HepG2 (cell line): ENCODE results near the gene SPNS2. TPM values are rescaled to one million over a fixed set of nuclear protein-coding genes. Genes with fewer than 3 reads are reported as not detected.
A peak's percentile ranks its signal among the peaks of the same experiment; 100 is the strongest.

Experiments
- CEBPZ ChIP-seq: IDR thresholded peaks from 2 replicates; pipeline ENCODE4 v1.6.1; 2012; ENCODE audit warnings: low read length, improper control_type of control experiment
- CREB3 ChIP-seq: sonication (generic); formaldehyde crosslinking; IDR thresholded peaks from 2 replicates; pipeline ENCODE4 v1.5.0; 2020; ENCODE audit warnings: missing genetic modification reagents
- E2F5 ChIP-seq: sonication (generic); formaldehyde crosslinking; conservative IDR thresholded peaks from 2 replicates; pipeline ENCODE4 v1.4.0; 2020; ENCODE audit warnings: missing genetic modification reagents
- NFATC3 ChIP-seq: sonication (generic); formaldehyde crosslinking; IDR thresholded peaks from 2 replicates; pipeline ENCODE4 v1.5.1; 2020; ENCODE audit warnings: mild to moderate bottlenecking, missing genetic modification reagents
- NFRKB ChIP-seq: fragments of 450-650 bp; IDR thresholded peaks from 2 replicates; pipeline ENCODE4 v1.6.1; 2017
- ZNF280D ChIP-seq: sonication (generic); formaldehyde crosslinking; IDR thresholded peaks from 2 replicates; pipeline ENCODE4 v1.5.1; 2020; ENCODE audit warnings: mild to moderate bottlenecking, missing genetic modification reagents
- ZNF296 ChIP-seq: sonication (generic); formaldehyde crosslinking; conservative IDR thresholded peaks from 2 replicates; pipeline ENCODE4 v1.5.0; 2020; ENCODE audit warnings: mild to moderate bottlenecking, missing genetic modification reagents
- ZNF331 ChIP-seq: sonication (generic); formaldehyde crosslinking; IDR thresholded peaks from 2 replicates; pipeline ENCODE4 v1.4.0; 2020; ENCODE audit warnings: missing genetic modification reagents
- ZNF687 ChIP-seq: sonication (generic); formaldehyde crosslinking; IDR thresholded peaks from 2 replicates; pipeline ENCODE4 v1.5.1; 2020; ENCODE audit warnings: mild to moderate bottlenecking, missing genetic modification reagents, moderate library complexity
- ZNF7 ChIP-seq: IDR thresholded peaks from 2 replicates; pipeline ENCODE4 v1.6.1; 2016; ENCODE audit warnings: missing biosample characterization, missing genetic modification reagents
- ZNF766 ChIP-seq: sonication (generic); formaldehyde crosslinking; IDR thresholded peaks from 2 replicates; pipeline ENCODE4 v1.5.0; 2020; ENCODE audit warnings: missing genetic modification reagents, borderline replicate concordance
- ZXDC ChIP-seq: sonication (generic); formaldehyde crosslinking; IDR thresholded peaks from 2 replicates; pipeline ENCODE4 v1.5.0; 2020; ENCODE audit warnings: mild to moderate bottlenecking, missing genetic modification reagents
- polyA plus RNA-seq, 8 experiments: library from polyadenylated mRNA; depleted of rRNA in 3 of 8; stranded (reverse) in 7 of 8; unstranded in 1 of 8; fragments of >200 nt; fragmentation: Illumina TruSeq in 4 of 8; extraction: Trizol in 4 of 8; gene quantifications; 2 replicates each; pipeline versions ENCODE4 v1.2.1 to v1.2.3, GENCODE V29; 2011 to 2016; ENCODE audit warnings: low read depth in 4 of 8, missing spikeins in 1 of 8, mixed read lengths in 1 of 8; ENCODE audit not compliant: insufficient read depth in 1 of 8
- total RNA-seq, 5 experiments: library from RNA; depleted of rRNA; stranded (reverse); fragments of >200 nt; fragmentation: Illumina TruSeq; extraction: Trizol; gene quantifications; 2 replicates each; pipeline ENCODE4 v1.2.3, GENCODE V29; 2016; ENCODE audit warnings: low read depth in 1 of 5

SPNS2 gene
- total and polyA plus RNA-seq, 2 of the 13 experiments (the other 11 are each of a cell fraction or from before 2014, with no cell fraction given), result 0.01 TPM; not detected in 1

GRCh38 chr17:4554997-4555799 lies 56.5 kb downstream of the SPNS2 start, which contains the start of gene MYBBP1A (continued):
- TF ChIP-seq ZNF296 (CRISPR knock-in tag) (no peak), ZXDC (CRISPR knock-in tag) (no peak; the same call in 1 of the 2 replicates), CREB3 (CRISPR knock-in tag) (peak; percentile 84), ZNF766 (CRISPR knock-in tag) (peak; percentile 62; the same call in 1 of the 2 replicates), E2F5 (CRISPR knock-in tag) (no peak), ZNF7 (no peak), NFATC3 (no peak), NFRKB (no peak), CEBPZ (no peak), ZNF280D (CRISPR knock-in tag) (peak; percentile 68; the same call in 1 of the 2 replicates), ZNF331 (CRISPR knock-in tag) (peak; percentile 36; the same call in 1 of the 2 replicates), ZNF687 (CRISPR knock-in tag) (peak; percentile 99)
